Thyroid gland (tissue), 4 donors: ENCODE results near the gene ADAMTS13.

ENCODE experiments used
- CTCF ChIP-seq, 6 experiments: fragments of 200-600 bp in 3 of 6; fragments of 450-650 bp in 3 of 6; sonication (generic) in 3 of 6; IDR thresholded peaks; one replicate each; pipeline ENCODE4 v1.5.1; 2016 to 2019; ENCODE audit warnings: antibody characterized with exemption in 6 of 6, mild to moderate bottlenecking in 2 of 6, inconsistent platforms in 1 of 6, moderate library complexity in 1 of 6
- POLR2A ChIP-seq, 2 donors: fragments of 450-650 bp; IDR thresholded peaks; one replicate each; pipeline ENCODE4 v1.6.1; 2017; ENCODE audit warnings: antibody characterized with exemption in 2 of 2, mild to moderate bottlenecking in 2 of 2, moderate library complexity in 1 of 2

DNA sequence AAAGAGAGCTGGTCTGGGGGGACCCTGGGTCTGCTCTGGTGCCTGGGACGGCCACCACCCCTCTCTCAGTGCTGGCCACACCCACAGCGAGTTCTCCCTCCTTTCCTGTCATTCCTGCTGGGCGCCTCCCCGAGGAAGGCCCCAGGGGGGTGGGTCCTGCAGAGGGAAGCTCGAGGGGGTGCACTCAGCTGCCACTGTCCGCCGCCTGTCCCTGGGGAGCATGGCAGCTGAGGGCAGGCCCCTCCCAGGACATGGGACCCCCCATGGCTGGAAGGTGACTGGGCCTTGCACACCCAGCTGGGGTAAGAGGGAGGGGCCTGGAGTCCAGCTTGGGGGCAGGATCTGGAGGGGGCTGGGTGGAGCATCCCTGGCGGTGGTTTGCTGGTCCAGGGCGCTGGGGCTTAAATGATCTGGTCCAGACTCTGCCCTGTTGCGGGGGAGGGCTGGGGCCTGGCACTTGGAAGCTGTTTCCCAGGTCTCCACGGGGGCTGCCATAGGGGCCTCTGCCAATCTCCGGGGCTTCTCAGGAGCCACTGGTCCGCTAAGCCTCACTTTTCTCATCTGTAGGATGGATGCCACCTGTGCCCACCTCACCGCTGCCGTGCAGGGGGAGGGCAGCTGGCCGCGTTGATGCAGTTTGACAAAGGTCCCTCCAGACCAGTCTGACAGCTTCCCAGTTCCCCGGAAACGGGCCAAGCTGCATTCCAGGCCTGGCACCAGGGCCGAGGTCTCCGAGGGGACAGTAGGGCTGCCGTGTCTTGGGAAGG lies 62.7 kb downstream of the ADAMTS13 start:
- TF ChIP-seq CTCF (IDR thresholded peaks at IDR 0.05) (no peak), POLR2A (IDR thresholded peaks at IDR 0.05) (no peak)
